T-helper 2 cell (primary cell): ENCODE data around the gene WRNIP1.
"Not testable (repeated sequence)": the region's sequence is repeated elsewhere in the genome, so short reads cannot be mapped to it uniquely, and the experiment has no call there.

ENCODE experiments used
- DNase-seq, 5 experiments: peaks; one replicate each; pipeline versions ENCODE4 v3.0.0 to v3.0.0-alpha.2; 2012 to 2022

The WRNIP1 gene

DNA sequence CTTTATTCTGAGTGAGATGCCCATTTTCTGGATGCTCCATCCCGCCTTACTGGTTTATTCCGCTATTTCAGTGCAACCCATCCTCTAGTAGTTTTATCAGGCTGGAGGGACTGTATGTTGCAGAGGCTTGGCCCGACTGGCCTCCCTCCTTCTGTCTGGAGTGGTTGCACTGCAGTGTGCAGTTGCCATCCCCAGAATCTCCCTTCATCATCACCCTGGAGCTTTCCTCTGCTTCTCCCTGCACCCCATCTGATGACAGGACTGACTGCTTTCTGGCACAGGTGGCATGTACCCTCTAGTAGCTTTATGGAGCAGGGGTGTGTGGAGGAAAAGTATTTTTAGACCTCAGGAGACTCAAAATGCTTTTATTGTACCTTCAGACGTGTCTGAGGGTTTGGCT, 21.1 kb downstream of the WRNIP1 start:
- DNase-seq: no peak

DNA sequence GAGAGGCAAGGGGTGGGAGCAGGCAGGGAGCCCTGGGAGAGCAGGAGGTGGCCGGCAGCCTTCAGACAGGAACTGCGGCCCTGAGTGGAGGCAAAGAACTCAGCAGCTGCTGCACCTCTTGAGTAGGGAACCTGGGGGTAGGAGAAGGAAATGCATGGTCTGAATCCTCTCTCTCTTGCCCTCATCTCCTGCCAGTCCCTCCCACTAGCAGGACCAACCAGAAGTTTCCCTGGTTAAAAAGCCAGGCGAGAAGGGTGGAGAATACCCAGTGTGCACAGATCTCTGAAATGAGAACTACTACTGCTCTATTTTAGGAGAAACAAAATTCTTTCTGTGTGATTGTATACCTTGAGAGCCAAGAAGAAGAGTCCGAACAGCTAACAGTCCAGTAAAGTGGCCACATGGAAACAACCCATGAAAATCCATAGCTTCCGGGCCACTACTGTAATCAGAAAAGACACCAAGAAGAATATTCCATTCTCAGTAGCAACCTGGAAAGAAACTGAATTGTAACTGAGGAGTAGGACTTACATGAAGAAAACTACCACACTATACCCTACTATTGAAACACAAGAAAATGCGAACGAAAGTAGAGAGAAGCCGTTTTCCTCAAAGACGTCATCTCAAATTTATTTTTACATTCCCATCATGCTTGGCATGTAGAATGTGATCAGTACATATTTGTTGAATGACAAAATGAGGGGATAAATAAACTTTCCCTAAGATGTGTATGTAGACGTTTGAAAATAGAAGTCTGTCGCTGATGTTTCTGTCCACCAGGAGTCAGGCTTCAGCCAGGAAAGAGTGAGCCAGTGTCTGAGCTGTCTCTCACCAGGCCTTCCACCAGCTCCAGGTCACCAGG, 25.6 kb downstream of the WRNIP1 start:
- peak in 3 of 5 experiments; percentile 18 to 76 (median 23) for DNase-seq

DNA sequence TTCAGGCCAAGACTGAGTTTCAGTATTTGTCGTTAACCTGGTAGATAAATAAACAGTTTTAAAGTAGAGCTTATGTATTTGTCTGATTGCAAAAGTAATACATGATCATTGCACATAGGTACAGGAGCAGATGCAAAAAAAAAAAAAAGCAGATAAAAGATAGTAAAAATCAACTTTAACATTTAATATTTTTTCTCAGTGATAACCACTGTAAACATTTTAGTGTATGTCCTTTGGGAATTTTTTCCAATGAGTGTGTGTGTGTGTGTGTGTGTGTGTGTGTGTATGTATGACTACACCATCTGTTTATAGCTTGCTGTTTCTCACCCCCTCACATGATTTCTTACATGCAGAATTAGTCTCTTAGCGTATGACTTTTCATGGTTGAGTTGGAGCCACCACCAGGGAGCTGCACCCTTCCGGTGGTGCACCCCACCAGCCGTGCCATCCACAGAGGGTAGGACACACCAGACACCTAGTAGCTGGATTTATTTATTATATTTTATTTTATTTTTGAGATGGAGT, 26.3 kb downstream of the WRNIP1 start:
- DNase-seq: no peak

DNA sequence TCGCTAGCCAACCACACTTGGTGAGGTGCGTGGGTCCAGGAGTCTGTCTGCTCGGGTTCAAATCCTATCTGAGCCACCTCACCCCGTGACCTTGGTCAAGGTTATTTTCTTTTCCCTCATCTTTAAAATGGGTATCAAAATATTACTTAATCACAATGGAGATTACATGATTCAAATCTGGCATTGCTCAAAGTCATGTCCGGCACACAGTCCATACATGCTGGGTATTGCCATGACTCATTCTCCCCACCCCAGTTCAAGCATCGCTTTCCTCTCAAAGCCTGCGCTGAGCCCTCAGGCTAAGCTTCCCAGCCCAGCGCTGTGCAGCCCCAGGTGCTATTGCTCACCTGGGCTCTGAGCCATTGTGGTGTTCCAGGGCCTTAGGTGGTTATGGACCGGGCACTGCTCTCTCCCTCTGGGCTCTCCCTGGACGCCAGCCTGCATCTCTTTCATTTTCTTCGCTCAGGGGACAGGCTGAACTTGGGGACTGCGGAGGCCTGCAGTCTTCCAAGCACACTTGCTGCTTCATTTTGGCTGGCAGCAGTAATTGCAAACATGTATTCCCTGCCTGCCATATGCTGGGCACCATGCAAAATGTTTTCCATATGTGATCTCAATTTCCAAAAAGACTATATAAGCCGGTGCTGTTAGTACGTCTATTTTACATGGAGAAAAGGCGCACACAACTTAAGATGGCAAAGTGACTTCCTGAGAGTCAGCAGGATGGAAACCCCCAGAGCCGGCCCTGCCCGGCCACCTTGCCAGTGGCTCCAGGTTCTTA, 27.3 kb downstream of the WRNIP1 start:
- DNase-seq: no peak

DNA sequence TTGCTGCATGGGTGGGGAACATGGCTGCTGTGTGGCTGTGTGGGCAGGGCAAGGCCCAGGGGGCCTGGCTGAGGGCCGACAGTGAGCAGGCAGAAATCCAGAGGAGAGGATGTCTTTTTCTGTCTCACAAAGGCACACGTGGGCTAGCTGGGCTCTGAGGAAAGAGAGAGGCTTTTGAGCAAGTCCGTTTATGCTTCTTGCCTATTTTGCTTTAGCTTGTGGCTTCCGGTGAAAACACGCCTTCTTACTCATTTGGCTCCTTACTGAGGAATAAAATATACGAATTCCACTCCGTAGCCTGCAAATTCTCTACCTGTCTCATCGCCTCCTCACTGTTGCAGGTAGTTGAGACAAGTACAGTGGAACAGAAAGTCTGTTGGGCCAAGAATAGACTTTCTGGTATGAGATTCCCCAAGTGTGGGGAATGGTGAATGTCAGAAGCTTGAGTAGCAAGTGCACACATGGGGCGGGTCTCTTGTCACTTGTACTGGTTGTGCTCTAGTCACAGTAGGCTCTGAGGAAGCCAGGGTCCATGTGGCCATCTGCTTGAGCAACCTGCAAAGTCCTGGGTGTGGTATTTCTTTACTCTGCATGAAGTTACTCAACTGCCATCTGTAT, 28.4 kb downstream of the WRNIP1 start:
- DNase-seq: peak in 1 of 5 experiments; percentile 77

DNA sequence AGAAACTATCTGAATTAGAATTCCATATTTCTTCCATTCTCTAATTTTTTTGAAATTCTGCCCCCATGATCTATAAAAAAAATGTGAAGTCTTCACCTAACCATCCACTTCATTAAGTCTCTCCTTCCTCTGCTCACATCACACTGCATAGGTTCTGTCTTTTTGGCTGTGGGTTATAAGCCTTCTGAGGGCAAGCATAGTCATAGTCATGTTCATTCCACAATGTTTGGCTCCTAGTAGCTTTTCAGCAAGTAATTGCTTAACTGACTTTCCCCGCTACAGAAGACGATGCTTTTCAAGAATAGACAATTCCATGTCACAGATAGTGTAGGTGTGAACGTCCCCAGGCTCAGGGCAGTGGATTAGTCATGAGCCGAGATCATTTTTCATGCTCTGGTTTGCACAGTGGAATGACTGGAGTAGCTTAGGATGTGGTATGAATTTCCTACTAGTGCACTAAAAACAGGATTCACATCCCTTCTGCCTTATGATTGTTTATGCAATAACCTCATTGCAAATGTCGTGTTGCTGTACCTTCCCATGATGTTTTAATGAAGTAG, 29.1 kb downstream of the WRNIP1 start:
- DNase-seq: no peak

DNA sequence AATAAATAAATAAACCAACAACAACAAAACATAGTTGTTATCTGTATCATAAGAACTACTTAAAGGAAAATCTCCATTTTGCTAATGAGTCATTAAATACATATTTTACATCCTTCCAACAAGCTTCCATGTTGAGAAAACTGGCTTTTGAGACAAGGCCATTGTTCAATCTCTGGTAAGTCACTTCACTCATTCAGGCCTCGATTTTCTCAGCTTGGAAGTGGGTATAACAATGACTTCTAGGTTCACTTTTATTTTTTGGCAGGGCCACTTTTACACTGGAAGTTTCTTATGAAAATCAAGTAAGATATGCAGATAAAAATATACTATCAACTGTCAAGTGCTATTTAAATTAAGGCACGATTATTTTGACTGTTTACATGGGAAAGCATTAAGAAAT, 30.0 kb downstream of the WRNIP1 start:
- DNase-seq: no peak

DNA sequence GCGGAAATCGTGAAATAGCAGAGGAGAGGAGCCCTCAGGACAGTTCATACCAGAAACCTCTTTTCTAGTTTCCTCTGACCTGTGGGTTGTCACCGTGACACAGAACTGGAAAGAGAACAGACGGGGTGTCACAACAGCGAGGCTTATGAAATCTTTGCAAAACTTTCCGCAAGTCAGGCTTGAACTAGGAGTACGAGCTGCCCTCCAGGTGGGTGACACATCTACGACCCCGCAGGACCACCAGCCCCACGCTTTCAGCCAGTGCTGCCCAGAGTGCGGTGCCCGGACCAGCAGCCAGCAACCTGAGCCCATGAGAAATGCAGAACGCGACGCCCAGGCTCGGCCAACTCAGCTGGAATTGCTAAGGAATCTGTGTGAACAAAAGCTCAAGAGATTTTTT, 30.8 kb downstream of the WRNIP1 start:
- peak in 1 of 5 experiments; percentile 15 for DNase-seq

DNA sequence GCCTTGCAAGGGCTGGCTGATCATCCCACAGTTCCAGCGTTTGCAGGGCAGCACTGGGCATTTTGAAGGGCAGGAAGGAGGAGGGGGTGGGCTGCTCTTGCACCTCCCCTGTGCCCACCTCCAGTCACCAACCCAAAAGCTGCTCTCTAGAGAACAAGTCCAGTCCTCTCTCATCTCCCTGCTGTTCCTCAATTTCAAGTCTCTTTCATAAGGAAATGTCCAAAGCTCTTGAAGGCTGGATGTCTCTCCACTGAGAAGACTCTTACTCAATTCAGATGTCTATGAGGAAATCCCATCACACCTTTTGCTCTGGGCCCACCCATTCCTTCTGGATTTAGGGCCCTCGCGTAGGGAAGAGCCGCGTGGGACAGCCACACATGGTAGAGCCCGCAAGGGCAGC, 31.7 kb downstream of the WRNIP1 start:
- DNase-seq: no peak

DNA sequence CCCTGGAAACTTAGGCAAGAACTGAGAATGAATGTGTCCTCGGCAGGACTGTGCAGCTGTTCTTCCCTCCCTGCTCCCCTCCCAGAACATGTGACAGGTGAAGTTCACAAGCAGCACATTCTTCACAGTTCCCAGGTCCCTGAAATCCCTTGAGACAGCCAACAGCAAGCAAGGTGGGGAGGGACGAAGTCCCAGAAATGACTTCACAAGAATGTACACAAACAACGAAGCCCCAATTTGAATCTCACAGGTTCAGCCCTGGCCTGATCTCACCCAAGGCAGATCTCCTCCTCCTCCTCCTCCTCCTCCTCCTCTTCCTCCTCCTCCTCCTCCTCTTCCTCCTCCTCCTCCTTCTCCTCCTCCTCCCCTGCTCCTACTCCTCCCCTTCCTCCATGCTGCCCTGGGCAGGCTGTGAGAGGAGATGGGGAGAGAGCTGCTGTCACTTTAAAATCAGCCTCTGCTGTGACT, 32.4 kb downstream of the WRNIP1 start:
- no peak for DNase-seq

DNA sequence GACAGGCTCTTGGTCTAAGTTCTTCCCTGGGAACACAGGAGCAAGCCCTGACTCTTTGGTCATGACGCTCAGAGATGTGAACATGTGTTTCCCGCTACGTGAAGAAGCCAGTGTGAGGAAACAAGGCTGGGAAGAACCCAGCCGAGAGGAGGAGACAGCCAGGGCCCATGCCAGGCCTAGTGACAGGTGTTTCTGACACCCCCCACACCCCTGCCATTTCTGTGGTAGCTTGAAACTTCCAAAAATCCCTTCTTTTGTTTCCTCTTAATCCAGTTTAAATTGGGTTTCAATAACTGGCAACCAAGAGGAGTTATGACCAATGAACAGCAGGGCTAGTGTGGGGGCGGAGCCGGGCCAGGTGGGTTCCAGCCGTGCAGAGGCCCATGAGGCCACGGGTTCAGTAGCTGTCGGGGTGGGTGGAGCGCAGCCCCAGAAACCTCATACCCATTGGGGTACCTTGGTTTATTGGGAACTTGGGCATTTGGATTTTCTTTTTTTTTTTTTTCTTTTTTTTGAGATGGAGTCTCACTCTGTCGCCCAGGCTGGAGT, 33.5 kb downstream of the WRNIP1 start:
- DNase-seq: no peak

DNA sequence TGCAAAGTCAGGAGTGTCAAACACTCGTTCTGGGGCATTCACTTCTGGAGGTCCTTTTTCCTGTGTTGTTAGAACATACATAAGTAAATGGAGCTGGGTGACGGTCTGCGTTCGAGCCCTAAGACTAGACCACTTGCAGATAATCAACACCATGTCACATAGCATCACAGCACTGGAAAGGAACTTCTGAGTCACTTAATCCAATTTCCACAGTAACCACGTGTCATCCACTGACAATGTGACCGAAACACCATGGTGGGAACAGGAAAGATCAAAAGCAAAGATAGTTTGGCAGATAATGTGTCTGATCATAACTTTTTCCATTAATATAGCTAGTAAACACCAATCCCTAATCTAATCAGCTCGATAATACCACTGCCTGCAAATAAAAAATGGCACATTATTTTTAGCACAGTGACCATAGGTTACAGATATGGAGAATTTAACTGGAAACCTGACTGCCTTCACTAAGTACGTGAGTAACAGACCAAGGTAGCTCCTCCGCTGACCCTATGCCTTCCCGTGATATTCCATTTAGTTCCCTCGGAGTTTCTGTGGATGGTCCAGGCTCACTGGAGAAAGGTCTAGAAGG, 34.8 kb downstream of the WRNIP1 start:
- peak in 1 of 5 experiments; percentile 52 for DNase-seq

DNA sequence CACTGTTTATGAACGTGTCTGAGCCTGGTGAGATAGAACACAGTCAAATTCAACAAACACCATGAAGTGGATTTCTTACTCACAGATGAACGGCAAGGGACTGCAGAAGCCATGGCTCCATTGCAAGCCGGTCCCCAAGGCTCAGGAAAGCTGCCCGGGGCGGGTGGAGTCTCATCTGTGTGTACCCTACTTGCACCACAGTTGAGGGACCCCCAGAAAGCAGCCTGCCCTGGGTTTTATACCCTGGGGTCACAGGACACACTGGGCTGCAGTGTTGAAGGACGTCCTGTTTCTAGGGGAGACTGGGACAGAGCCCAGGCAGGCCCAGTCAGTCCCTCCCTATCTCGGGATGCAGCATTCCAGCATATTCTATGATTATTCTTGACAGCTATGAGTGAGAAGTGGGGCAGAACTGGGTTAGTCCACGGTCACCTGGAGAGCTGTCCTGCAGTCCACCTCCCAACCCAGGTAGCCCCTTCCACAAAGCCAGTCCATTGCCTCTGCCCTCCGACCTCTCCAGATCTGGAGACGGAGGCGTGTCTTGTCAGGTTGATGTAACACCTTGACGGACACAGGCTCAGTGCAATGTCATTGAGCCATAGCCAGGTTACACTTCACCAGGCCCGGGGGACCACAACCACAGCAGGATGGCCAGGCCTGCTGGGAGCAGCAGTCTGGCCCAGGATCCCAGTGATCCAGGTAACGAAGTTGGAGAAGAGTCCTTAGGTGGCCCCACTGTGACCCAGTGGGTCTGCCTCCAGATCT, 35.5 kb downstream of the WRNIP1 start:
- DNase-seq: no peak

DNA sequence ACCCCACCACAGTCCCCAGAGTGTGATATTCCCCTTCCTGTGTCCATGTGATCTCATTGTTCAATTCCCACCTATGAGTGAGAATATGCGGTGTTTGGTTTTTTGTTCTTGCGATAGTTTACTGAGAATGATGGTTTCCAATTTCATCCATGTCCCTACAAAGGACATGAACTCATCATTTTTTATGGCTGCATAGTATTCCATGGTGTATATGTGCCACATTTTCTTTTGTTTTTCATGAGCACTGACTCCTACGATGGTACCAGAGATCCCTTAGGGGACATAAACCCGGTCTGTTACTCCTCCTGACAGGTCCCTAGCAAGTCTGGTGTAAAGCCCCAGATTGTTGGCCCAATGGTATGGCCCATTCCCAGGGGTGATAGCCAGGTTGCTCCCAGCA, 36.5 kb downstream of the WRNIP1 start:
- DNase-seq: not testable (repeated sequence)

DNA sequence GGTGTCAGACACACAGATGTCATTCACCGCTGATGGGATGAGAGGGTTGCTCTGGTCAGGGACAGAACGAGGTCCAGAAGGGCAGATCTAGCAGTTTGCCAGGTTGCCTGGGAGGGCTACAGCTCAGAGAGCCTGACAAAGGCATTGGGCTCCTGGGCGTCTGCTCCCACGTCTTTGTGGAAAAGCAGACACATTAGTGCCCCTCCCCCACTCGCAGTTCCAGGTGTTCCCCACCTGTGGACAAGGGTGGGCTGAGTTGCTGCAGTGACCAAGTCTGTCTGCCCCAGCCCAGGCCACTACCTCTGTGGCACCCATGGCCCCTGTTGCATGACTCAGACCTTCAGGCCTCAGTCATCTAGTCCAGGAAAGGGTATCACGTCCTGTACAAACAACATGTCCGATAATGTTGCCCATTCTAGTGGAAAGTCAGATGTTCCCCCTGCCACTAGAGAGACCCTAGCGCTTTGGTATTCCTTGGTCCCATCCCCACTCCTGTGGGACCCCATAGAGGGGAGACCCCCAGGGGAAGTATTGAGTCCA, 37.4 kb downstream of the WRNIP1 start:
- no peak for DNase-seq

DNA sequence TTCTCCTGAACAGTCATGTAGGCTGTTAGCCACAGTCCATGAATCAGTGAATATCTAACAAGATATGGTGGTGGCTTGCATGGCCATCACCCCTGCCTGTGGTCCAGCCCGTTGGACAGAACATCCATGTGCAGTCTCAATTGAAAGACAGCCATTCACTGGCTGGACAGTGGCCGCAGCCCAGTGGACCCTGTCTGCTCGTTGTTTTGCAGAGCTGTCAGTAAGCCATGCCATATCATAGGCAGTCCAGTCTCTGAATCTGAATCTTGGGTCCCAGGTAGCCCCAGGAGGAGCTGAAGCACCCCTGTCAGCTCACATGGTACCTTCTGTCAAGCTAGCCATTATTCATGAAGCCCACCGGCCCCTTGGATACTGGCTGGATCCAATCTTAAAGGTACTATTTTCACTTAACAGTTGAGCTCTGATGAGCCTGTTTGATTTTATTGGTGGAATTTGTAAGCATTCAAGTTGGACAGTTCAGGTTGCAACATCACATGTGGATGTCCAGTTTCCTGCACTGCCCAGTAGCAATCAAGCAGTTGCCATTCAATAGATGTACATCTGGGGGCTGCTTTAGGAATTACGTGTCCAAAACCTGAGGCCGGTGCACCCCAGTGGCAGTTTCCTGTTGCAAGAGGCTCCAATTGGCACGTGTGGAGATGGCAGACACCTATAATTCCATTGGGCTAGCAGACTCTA, 38.7 kb downstream of the WRNIP1 start:
- DNase-seq: no peak

DNA sequence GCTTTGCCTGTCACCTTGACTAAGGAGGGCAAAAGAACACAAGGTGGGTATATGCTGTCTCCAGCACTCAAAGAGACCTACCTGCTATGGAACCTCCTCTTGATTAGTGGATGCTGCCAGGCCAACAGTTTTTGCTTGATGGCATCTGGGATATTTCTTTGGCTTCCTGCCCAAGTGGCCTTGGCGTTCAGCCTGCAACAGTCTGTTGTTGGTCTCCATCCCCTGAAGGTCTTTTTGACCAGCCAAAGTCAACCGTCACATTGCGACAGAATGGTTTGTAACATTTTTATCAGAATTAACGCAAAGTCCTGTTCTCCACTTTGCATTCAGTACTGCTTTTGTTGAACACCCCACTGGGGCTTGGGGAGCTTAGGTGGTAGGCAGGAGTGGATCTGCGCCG, 39.3 kb downstream of the WRNIP1 start:
- no peak for DNase-seq

DNA sequence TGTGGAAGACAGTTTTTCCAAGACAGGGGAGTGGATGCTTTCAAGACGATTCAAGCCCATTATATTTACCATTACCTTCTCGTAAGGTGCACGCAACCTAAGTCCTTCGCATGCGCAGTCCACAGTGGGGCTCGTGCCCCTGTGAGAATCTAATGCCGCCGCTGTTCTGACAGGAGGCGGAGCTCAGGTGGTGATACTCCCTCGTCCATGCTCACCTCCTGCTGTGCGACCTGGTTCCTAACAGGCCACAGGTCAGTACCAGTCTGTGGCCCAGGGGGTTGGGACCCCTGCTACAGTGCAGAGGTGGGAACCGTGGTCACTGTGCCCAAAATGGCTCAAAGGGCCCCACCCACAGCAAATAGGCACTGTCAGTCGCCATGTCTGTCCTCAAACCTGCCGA, 39.8 kb downstream of the WRNIP1 start:
- DNase-seq: no peak

DNA sequence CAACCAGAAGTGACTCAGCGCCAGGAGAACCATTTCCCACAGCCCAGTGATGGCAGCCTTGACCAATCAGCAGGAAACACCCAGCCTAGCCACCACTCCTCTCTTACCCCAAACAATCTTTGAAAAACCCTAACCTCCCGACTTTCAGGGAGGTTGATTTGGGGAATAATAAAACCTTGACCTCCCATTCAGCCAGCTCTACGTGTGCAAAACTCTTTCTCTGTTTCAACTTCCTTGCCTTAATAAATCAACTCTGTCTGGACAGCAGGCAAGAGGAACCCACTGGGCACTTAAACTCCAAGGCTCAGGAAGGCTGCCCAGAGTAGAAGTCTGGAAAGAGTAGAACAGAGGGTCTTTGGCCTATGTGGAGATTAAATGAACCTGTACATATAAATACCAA, 41.5 kb downstream of the WRNIP1 start:
- no peak for DNase-seq

DNA sequence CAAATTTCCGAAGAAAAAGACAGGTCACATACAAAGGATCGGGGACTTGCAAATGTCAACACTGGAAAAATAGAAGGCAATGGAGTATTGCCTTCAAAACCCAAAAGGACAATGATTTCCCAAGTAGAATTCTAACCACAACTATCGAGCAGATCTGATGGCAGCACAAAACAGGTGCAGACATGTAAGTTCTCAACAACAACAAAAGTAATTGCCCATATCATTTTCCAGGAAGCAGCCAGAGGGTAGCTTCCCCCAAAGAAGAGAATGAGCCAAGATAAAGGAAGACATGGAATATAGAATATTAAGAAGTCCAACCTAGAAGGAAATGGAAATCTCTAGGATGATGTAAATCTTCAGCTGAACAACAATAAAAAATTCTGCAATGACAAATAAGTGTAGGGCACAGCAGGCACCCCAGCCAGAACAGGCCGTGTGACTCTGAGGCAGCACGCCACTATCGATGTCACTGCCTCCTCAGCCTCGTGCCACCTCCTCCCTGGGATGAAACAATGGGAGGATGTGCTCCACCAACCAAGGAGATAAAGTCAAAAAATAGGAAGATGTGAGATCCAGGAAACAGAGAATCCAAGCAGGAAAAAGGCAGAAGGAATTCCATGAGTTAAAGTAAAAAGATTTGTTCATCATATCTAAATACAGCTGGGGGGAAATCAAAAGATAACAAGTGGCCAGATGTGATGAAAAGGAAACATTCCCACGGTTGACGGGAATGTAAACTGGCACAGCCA, 42.3 kb downstream of the WRNIP1 start:
- DNase-seq: no peak
